Activated CD8-positive, alpha-beta memory T cell treated with anti-CD3 and anti-CD28 coated beads, Interleukin-2, amount 10 ng/mL, durations not matched to agents 7 days and 5 days (primary cell): ENCODE results near the gene EPN1. TPM values are rescaled to one million over a fixed set of nuclear protein-coding genes. Genes with fewer than 3 reads are reported as not detected.

Experiments
- ATAC-seq: fragments of 150-1000 bp; cut with Tn5 transposase; one replicate; pipeline ENCODE4 v1.10.0; 2021; ENCODE audit warnings: moderate library complexity
- CTCF ChIA-PET: fragments of 350-600 bp; sonication (Branson Sonifier 250); formaldehyde crosslinking; loops from one replicate; lab custom pipeline; 2021; ENCODE audit warnings: antibody characterized with exemption; lab: Charles Lee
- DNase-seq: peaks from one replicate; pipeline ENCODE4 v3.0.0-alpha.2; 2020
- H3K27ac Mint-ChIP-seq: one replicate; pipeline ENCODE4 v1.8.0; 2021; ENCODE audit warnings: mild to moderate bottlenecking, mixed read lengths
- H3K27me3 Mint-ChIP-seq: one replicate; pipeline ENCODE4 v1.8.0; 2021; ENCODE audit warnings: mixed read lengths
- H3K36me3 Mint-ChIP-seq: one replicate; pipeline ENCODE4 v1.8.0; 2021; ENCODE audit warnings: mild to moderate bottlenecking, mixed read lengths
- H3K4me1 Mint-ChIP-seq: one replicate; pipeline ENCODE4 v1.8.0; 2021; ENCODE audit warnings: mixed read lengths
- H3K4me3 Mint-ChIP-seq: one replicate; pipeline ENCODE4 v1.8.0; 2021; ENCODE audit warnings: mild to moderate bottlenecking, moderate library complexity, mixed read lengths
- H3K9me3 Mint-ChIP-seq: one replicate; pipeline ENCODE4 v1.8.0; 2022; ENCODE audit warnings: low read depth, mixed read lengths
- total RNA-seq, 2 experiments: library from RNA; stranded (reverse); gene quantifications; one replicate each; pipeline ENCODE4 v1.2.3, GENCODE V29; 2021

Gene EPN1
- total RNA-seq, 2 experiments from 2014 or later = 55.7 to 63.7 TPM

GRCh38 chr19:55669418-55670279, 5.4 kb upstream of the EPN1 start:
- H3K27me3 Mint-ChIP-seq = no peaks in the 10 kb centered on the region
- ATAC-seq (no peak), DNase-seq (no peak)
- H3K36me3 Mint-ChIP-seq = peaks cover 41% of the 10 kb centered on the region
- H3K4me3 Mint-ChIP-seq = no peak overlapping the region
- H3K9me3 Mint-ChIP-seq = no peaks in the 10 kb centered on the region
- no peak overlapping the region for H3K27ac Mint-ChIP-seq
- H3K4me1 Mint-ChIP-seq = peaks cover 25% of the 10 kb centered on the region
- CTCF ChIA-PET = interaction anchor here (1.0 kb wide), 1 partner anchor 202 kb away, joined by 3 read pairs; no protein-coding TSS in a partner anchor

DNA sequence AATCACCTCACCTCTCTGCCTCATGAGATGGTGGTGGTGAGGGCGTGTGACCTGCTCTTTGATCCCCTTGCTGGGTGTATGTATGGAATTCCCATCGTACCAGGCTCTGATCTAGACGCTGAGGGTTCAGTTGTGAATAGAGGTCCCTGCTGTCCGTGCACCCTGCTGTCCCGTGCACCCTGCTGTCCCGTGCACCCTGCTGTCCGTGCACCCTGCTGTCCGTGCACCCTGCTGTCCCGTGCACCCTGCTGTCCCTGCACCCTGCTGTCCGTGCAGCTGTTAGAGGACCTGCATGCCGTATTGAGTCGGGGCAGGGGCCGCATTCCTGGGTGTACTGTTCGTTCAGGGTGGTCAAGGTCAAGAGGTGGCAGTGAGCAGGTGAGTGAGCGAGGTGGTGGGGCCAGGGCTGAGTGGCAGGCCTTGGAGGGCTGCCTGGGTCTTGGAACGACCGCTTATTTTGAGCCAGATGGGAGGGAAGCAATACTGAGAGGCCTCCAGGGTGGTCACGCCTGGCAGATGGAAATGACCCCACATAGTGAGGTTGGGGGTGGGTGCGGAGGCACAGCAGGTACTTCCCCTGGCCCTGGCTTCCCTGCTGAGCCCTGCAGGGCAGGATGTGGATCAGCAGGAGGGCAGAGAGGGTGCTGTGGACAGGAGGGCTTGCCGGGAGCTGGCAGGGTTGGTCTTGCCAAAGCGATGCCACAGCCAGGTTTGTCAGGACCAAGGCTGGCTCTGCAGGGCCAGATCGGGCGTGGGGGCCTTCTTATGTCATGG, 4.6 kb upstream of the EPN1 start:
- H3K36me3 Mint-ChIP-seq = peaks cover 40% of the 10 kb centered on the region

DNA sequence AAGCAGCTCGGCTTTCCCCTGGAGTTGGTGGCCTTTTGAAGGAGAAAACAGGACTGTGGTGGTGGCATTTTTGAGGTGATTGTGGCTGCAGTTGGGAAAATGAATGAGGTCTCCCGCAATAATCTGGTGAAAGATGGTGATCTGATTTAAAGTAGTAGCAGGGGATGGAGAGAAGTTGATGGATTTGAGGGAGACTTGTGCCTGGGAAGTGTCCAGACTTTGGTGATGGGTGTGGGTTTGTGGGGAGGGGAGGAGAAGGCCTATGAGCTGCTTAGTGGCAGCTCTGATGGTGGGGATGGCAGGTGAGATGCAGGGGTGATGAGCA, 4.0 kb upstream of the EPN1 start:
- H3K27ac Mint-ChIP-seq = no peak overlapping the region
- peaks cover 31% of the 10 kb centered on the region for H3K4me1 Mint-ChIP-seq
- no peak overlapping the region for H3K4me3 Mint-ChIP-seq
- no peak for ATAC-seq
- H3K27me3 Mint-ChIP-seq = no peaks in the 10 kb centered on the region
- no peaks in the 10 kb centered on the region for H3K9me3 Mint-ChIP-seq
- no peak for DNase-seq
- H3K36me3 Mint-ChIP-seq = peaks cover 36% of the 10 kb centered on the region
- CTCF ChIA-PET = interaction anchor here (0.8 to 2.0 kb wide), 7 partner anchors 12 to 39 kb away, joined by 3 to 13 read pairs (median 4); partner anchors contain the start of gene U2AF2

More for the DNA sequence above, 4.6 kb upstream of the EPN1 start:
- Mint-ChIP-seq H3K4me1 (peaks cover 26% of the 10 kb centered on the region), H3K9me3 (no peaks in the 10 kb centered on the region), H3K4me3 (no peak overlapping the region), H3K27ac (no peak overlapping the region), H3K27me3 (no peaks in the 10 kb centered on the region)
- CTCF ChIA-PET = interaction anchor here (0.8 to 2.0 kb wide), 6 partner anchors 13 to 38 kb away, joined by 3 to 13 read pairs (median 6); partner anchors contain the start of gene U2AF2
- no peak for DNase-seq
- ATAC-seq = no peak

DNA sequence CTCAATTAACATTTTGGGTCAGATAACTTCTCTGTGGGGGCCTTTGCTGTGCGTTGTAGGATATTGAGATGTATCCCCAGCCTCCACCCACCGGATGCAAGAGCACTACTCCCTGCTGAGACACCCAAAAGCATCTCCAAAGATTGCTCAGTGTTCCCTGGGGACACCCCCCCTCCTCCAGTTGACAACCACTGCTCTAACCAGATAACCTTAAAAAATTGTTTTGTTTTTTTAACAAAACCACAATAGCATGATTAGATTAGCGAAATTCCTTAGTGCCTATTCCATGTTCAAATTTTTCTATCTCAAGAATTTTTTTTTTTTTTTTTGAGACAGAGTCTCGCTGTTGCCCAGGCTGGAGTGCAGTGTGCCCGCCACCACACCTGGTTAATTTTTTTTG, 2.6 kb upstream of the EPN1 start:
- CTCF ChIA-PET = interaction anchor here (1.1 to 2.0 kb wide), 4 partner anchors 18 to 532 kb away, joined by 3 to 13 read pairs (median 8); partner anchors contain the start of gene U2AF2
- H3K36me3 Mint-ChIP-seq = peaks cover 37% of the 10 kb centered on the region

DNA sequence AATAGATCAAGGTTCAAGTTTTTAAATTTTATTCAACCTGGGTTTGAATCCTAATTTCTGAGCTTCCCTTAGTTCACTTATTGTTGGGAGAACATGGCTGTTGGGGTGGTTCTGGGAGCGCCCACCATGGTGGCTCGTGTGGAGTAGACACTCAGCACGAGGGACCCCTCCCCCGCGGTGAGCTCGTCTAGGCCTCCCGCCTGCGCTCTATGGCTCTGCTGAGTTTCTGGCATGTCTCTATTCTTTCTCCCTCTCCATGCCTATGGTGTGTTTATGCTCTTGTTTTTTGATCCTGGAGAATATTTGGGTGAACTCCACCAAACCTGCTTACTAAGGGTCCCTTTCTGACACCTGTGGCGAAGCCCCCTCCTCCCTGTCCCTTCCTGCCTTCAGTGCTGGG, 1.6 kb upstream of the EPN1 start:
- ATAC-seq (no peak), DNase-seq (no peak)
- Mint-ChIP-seq H3K9me3 (no peaks in the 10 kb centered on the region), H3K27ac (peak overlapping the region; percentile 48), H3K27me3 (no peaks in the 10 kb centered on the region), H3K4me3 (no peak overlapping the region), H3K36me3 (peaks cover 33% of the 10 kb centered on the region), H3K4me1 (peaks cover 53% of the 10 kb centered on the region)
- CTCF ChIA-PET = interaction anchor here (1.0 to 2.0 kb wide), 5 partner anchors 17 to 533 kb away, joined by 3 to 6 read pairs (median 4); partner anchors contain the start of gene U2AF2

More for the DNA sequence above, 2.6 kb upstream of the EPN1 start:
- Mint-ChIP-seq H3K27ac (peak overlapping the region; percentile 57), H3K4me3 (no peak overlapping the region), H3K4me1 (peaks cover 44% of the 10 kb centered on the region), H3K9me3 (no peaks in the 10 kb centered on the region), H3K27me3 (no peaks in the 10 kb centered on the region)
- no peak for DNase-seq
- ATAC-seq = no peak

GRCh38 chr19:55673889-55674288, 1.1 kb upstream of the EPN1 start:
- ATAC-seq = no peak
- Mint-ChIP-seq H3K36me3 (peaks cover 36% of the 10 kb centered on the region), H3K27me3 (no peaks in the 10 kb centered on the region), H3K4me3 (no peak overlapping the region), H3K9me3 (no peaks in the 10 kb centered on the region), H3K27ac (peak overlapping the region; percentile 48), H3K4me1 (peaks cover 58% of the 10 kb centered on the region)
- CTCF ChIA-PET = interaction anchor here (1.0 to 2.0 kb wide), 4 partner anchors 17 to 42 kb away, joined by 3 to 6 read pairs (median 4); partner anchors contain the start of gene U2AF2
- DNase-seq = no peak

DNA sequence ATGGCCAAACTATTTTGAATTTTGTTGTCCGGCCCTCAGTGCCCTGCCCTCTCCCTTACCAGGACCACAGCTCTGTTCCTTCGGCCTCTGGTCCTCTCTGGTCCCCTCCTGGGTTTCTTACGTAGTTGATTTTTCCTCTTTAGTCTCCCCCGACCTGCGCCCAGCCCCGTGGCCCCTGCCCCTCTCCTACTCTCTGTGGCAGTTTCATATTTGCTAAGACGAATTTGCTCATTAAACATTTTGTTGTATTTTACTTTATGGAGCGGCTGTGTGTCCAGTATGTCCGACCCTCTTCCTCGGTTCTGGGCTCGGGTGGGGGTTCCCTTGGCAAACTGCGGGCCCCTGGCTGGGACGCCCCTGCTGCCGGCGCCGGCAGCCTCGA, 576 bp upstream of the EPN1 start:
- peak overlapping the region; percentile 76 for H3K27ac Mint-ChIP-seq
- H3K4me1 Mint-ChIP-seq = peaks cover 63% of the 10 kb centered on the region
- CTCF ChIA-PET = interaction anchor here (0.7 to 2.0 kb wide), 2 partner anchors 21 to 43 kb away, joined by 4 to 6 read pairs; no protein-coding TSS in a partner anchor
- no peaks in the 10 kb centered on the region for H3K9me3 Mint-ChIP-seq
- no peak for ATAC-seq
- peak overlapping the region; percentile 42 for H3K4me3 Mint-ChIP-seq
- H3K27me3 Mint-ChIP-seq = no peaks in the 10 kb centered on the region
- no peak for DNase-seq
- peaks cover 37% of the 10 kb centered on the region for H3K36me3 Mint-ChIP-seq

GRCh38 chr19:55675661-55676354, 782 bp downstream of the EPN1 start:
- Mint-ChIP-seq H3K36me3 (peaks cover 31% of the 10 kb centered on the region), H3K27ac (peak overlapping the region; percentile 90), H3K4me1 (peaks cover 60% of the 10 kb centered on the region), H3K27me3 (no peaks in the 10 kb centered on the region), H3K4me3 (peak overlapping the region; percentile 95), H3K9me3 (no peaks in the 10 kb centered on the region)
- CTCF ChIA-PET = interaction anchor here (0.9 to 1.3 kb wide), 3 partner anchors 19 to 27 kb away, joined by 5 to 6 read pairs (median 5); partner anchors contain the start of gene U2AF2
- DNase-seq (no peak), ATAC-seq (no peak)

DNA sequence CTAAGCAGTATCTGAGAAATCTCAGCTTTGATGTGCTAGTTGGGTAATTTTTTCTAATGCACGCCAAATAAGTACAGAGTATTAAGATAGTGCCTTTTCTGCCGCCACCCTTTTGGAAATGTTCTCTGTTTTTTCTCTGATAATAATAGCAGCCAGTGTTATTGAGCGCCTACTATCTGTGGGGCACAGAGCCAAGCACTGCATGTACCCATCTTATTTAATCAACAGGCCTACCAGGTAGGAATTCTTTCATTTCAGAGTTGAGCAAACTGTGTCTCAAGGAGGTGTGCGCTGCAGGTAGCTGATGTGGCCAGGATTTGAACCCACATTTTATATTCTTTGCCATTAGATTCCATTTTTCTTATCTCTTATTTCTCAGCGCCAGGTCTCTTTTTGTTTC, 1.4 kb downstream of the EPN1 start:
- CTCF ChIA-PET = interaction anchor here (0.9 to 1.3 kb wide), 3 partner anchors 20 to 27 kb away, joined by 5 to 6 read pairs (median 5); partner anchors contain the start of gene U2AF2
- H3K27me3 Mint-ChIP-seq = no peaks in the 10 kb centered on the region
- ATAC-seq = no peak
- peaks cover 56% of the 10 kb centered on the region for H3K4me1 Mint-ChIP-seq
- H3K9me3 Mint-ChIP-seq = no peaks in the 10 kb centered on the region
- H3K36me3 Mint-ChIP-seq = peaks cover 28% of the 10 kb centered on the region
- H3K27ac Mint-ChIP-seq = peak overlapping the region; percentile 44
- H3K4me3 Mint-ChIP-seq = peak overlapping the region; percentile 95
- no peak for DNase-seq

DNA sequence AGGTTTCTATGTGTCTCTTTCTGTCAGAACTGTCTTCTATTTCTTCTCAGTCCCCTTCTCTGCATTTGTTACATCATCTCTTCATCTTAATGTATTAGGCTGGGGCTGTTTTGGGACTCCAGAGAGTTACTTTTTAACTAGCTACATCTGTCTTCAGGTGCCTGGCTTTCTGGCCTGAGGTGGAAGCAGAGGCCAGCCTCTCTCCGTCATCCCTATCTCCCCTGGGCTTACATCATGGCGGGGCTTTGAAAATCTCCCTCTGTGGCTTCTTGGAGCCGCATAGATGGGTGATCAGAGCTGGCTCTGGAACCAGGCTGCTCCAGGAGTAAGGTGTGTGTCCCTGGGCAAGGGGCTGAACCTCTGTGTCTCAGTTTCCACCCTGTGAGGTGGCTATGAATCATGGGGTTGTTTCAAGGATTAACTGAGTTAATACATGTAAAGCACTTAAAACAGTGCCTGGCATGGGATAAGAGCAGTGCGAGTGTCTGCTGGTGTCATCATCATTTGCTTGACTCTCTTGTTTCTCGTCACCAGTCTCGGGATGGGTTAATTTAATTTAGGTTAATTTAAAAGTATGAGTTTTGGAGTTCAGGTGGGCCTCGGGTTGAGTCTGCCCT, 2.0 kb downstream of the EPN1 start:
- peaks cover 27% of the 10 kb centered on the region for H3K36me3 Mint-ChIP-seq
- H3K27ac Mint-ChIP-seq = peak overlapping the region; percentile 44
- no peaks in the 10 kb centered on the region for H3K27me3 Mint-ChIP-seq
- peaks cover 56% of the 10 kb centered on the region for H3K4me1 Mint-ChIP-seq
- no peak for DNase-seq
- peak overlapping the region; percentile 95 for H3K4me3 Mint-ChIP-seq
- ATAC-seq = no peak
- CTCF ChIA-PET = interaction anchor here (1.2 to 1.3 kb wide), 2 partner anchors 22 to 26 kb away, joined by 5 to 6 read pairs; partner anchors contain the start of gene U2AF2
- H3K9me3 Mint-ChIP-seq = no peaks in the 10 kb centered on the region

DNA sequence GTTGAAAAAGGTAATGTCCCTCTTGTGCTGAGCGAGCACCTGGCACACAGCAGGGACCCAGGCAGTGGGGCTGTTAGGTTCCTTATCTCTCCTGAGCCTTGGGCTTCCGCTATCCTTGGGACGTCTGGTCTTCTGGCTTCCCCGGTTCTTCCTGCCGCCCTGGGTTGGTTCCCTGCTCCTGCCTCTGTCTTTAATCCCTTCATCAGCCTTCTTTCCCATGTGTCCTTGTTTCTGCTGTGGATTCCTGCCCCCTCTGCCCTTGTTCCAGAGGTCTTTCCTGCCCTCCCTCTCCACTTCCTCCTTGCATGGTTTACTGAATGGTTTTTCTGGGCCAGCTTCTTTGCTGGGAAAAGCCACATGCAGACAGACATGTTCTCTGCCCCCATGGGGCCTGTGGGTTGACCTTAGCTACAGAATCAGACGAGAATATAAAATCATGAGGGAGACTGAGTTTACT, 2.6 kb downstream of the EPN1 start:
- no peaks in the 10 kb centered on the region for H3K27me3 Mint-ChIP-seq
- DNase-seq (no peak), ATAC-seq (no peak)
- H3K9me3 Mint-ChIP-seq = no peaks in the 10 kb centered on the region
- H3K4me1 Mint-ChIP-seq = peaks cover 52% of the 10 kb centered on the region
- H3K36me3 Mint-ChIP-seq = peaks cover 26% of the 10 kb centered on the region
- CTCF ChIA-PET = no interaction called here
- H3K27ac Mint-ChIP-seq = peak overlapping the region; percentile 2
- no peak overlapping the region for H3K4me3 Mint-ChIP-seq

DNA sequence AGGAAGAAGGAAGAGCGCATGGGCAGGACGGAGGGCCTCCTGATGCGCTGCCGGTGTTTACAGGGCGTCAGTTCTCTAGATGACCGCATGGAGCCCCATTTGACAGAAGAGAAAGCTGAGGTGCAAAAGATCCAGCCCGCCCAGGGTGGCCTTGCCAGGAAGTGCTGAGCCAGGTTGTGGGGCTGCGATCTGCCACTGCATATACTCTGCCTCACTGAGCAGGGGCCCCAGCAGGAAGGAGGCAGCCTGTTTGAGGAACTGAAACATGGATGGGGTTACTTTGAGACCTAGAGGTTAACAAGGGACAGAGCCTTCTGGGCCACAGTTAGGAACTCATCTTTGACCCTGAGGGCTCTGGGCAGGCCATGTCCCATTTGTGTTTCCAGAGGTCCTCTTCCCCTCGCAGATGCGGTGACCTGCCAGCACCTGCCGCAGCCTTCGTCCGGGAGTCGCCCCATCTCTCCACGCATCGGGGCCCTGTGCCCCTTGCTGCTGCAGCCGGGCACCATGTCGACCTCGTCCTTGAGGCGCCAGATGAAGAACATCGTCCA, 3.2 kb downstream of the EPN1 start:
- H3K27ac Mint-ChIP-seq = peak overlapping the region; percentile 2
- H3K27me3 Mint-ChIP-seq = no peaks in the 10 kb centered on the region
- H3K4me3 Mint-ChIP-seq = no peak overlapping the region
- peaks cover 26% of the 10 kb centered on the region for H3K36me3 Mint-ChIP-seq
- CTCF ChIA-PET = no interaction called here
- DNase-seq (no peak), ATAC-seq (no peak)
- H3K4me1 Mint-ChIP-seq = peaks cover 52% of the 10 kb centered on the region
- no peaks in the 10 kb centered on the region for H3K9me3 Mint-ChIP-seq
